Activated naive CD8-positive, alpha-beta T cell treated with anti-CD3 and anti-CD28 coated beads, Interleukin-2, amount 50 U/mL, for 24 hours (primary cell): ENCODE results near the gene COL6A6.

ENCODE experiments used
- ATAC-seq: fragments of 150-1000 bp; cut with Tn5 transposase; one replicate; pipeline ENCODE4 v1.10.0; 2021
- DNase-seq: peaks from one replicate; pipeline ENCODE4 v3.0.0; 2021
- H3K27ac Mint-ChIP-seq: one replicate; pipeline ENCODE4 v1.8.0; 2021; ENCODE audit warnings: mild to moderate bottlenecking, mixed read lengths
- H3K27me3 Mint-ChIP-seq: one replicate; pipeline ENCODE4 v1.8.0; 2021; ENCODE audit warnings: mixed read lengths
- H3K36me3 Mint-ChIP-seq: one replicate; pipeline ENCODE4 v1.8.0; 2021; ENCODE audit warnings: low read depth, mixed read lengths
- H3K4me1 Mint-ChIP-seq: one replicate; pipeline ENCODE4 v1.8.0; 2021; ENCODE audit warnings: mixed read lengths
- H3K4me3 Mint-ChIP-seq: one replicate; pipeline ENCODE4 v1.8.0; 2021; ENCODE audit warnings: mild to moderate bottlenecking, moderate library complexity, mixed read lengths
- H3K9me3 Mint-ChIP-seq: one replicate; pipeline ENCODE4 v1.8.0; 2021; ENCODE audit warnings: mixed read lengths

Gene COL6A6

GRCh38 chr3:130516645-130517512 lies at the start of gene COL6A6:
Gene COL6A6, plus strand, starts transcription at chr3:130517177. Its CDS starts 43,188 bp downstream, at chr3:130560365.
- Mint-ChIP-seq H3K27me3 (peaks cover 41% of the 10 kb centered on the region), H3K36me3 (no peaks in the 10 kb centered on the region), H3K9me3 (no peaks in the 10 kb centered on the region), H3K4me3 (no peak within 1 kb of the TSS), H3K4me1 (no peaks in the 10 kb centered on the region), H3K27ac (no peak within 1 kb of the TSS)
- ATAC-seq = no peak
- DNase-seq = no peak

- Mint-ChIP-seq H3K4me1 (no peaks in the 10 kb centered on the region), H3K27me3 (peaks cover 7% of the 10 kb centered on the region), H3K27ac (no peak overlapping the region), H3K9me3 (no peaks in the 10 kb centered on the region), H3K4me3 (no peak overlapping the region), H3K36me3 (no peaks in the 10 kb centered on the region)
- DNase-seq (no peak), ATAC-seq (no peak)
Measured at GRCh38 chr3:130468311-130468710, 48.7 kb upstream of the COL6A6 start.

DNA sequence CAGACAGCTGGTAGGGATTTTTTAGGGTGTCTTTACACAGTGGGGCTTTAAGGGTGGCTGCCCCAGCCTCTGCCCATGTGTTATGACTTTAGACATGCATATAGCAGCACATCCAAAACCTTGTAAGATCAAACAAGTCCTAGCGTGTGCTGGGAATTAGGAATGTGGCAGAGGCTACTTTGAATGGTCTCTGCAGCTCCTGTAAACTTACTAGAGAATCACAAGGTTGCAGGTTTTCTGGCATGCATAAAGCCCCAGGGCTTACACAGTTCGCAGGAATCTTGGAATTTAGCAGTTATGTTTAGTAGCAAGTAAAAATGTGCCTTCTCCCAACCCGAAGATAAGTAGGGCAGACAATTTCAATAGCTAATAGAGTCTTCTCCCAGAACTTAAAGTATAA lies 46.9 kb upstream of the COL6A6 start:
- no peak for DNase-seq
- Mint-ChIP-seq H3K27ac (no peak overlapping the region), H3K4me3 (no peak overlapping the region), H3K27me3 (peaks cover 4% of the 10 kb centered on the region), H3K9me3 (peaks cover 7% of the 10 kb centered on the region), H3K36me3 (no peaks in the 10 kb centered on the region), H3K4me1 (no peaks in the 10 kb centered on the region)
- ATAC-seq = no peak

GRCh38 chr3:130473416-130473815 lies 43.6 kb upstream of the COL6A6 start:
- H3K4me1 Mint-ChIP-seq = no peaks in the 10 kb centered on the region
- H3K27ac Mint-ChIP-seq = no peak overlapping the region
- DNase-seq (no peak), ATAC-seq (no peak)
- H3K9me3 Mint-ChIP-seq = peaks cover 7% of the 10 kb centered on the region
- H3K4me3 Mint-ChIP-seq = no peak overlapping the region
- peaks cover 2% of the 10 kb centered on the region for H3K27me3 Mint-ChIP-seq
- H3K36me3 Mint-ChIP-seq = no peaks in the 10 kb centered on the region

DNA sequence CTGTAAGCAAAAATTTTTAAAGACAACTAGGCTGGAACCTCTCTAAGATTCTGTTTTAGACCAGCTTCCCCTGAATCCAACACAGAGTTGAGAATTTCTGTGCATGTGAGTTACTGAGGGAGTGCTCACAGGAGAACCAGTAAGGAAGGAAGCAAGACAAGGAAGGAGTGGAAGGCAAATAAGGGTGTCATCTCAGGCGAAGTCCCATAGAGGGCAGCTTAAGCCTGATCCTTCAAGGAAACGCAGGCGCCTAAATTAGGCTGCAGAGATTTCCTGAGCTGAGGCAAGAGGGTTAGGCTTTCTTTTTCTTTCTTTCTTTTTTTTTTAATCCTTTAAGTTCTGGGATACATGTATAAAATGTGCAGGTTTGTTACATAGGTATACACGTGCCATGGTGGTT lies 36.2 kb upstream of the COL6A6 start:
- DNase-seq (no peak), ATAC-seq (no peak)
- Mint-ChIP-seq H3K9me3 (peaks cover 7% of the 10 kb centered on the region), H3K27ac (no peak overlapping the region), H3K4me3 (no peak overlapping the region), H3K4me1 (no peaks in the 10 kb centered on the region), H3K27me3 (no peaks in the 10 kb centered on the region), H3K36me3 (no peaks in the 10 kb centered on the region)

DNA sequence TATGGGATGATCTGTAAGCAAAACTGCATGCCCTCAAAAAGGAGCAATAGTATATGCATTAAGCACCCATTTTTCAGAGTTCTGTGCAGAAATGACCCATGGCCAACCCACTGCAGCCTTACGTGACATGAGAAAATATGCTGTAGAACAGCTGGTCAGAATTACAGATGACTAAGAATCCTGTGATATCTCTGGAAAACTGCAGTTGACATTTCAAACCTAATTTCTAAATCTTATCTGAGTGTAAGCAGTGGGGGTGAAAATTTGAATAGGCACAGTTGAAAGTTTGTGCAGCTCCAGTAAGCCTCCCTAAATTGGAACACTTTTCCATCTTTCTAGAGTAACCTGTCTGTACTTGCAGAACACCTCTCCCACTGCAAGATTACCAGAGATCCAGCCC lies 28.7 kb upstream of the COL6A6 start:
- Mint-ChIP-seq H3K9me3 (no peaks in the 10 kb centered on the region), H3K4me1 (no peaks in the 10 kb centered on the region), H3K27ac (no peak overlapping the region), H3K27me3 (no peaks in the 10 kb centered on the region), H3K4me3 (no peak overlapping the region), H3K36me3 (no peaks in the 10 kb centered on the region)
- DNase-seq (no peak), ATAC-seq (no peak)

DNA sequence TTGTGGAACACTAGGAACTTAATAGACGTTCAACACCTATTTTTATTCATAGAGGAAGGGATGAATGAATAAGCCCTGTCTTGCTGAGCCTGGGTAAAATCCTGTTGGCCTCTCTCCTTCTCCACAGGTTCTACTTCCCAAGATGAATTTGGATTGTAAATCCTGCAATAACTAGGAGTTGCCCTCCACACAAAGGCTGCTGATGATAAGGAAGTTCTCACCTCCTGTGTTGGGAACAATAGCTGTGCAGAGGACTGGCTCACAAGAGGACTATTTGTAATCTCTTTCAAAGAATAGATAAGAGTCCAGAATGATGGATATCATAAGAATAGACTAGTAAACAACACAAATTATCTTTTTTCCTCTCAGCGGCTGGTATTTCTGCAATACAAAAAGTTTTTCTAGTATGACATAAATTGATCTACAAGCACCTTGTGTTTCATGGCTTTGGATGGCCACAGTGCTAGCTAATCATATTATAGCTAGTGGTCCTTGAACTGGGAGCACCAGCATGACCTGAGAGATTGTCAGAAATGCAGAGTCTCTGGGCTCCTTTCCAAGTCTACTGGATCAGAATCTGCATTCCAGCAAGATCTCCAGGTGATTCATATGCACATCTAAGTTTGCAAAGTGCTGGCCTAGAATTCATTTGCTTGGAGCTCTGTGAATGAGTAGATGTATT lies 28.1 kb upstream of the COL6A6 start:
- DNase-seq (no peak), ATAC-seq (no peak)
- Mint-ChIP-seq H3K27me3 (no peaks in the 10 kb centered on the region), H3K4me1 (no peaks in the 10 kb centered on the region), H3K4me3 (no peak overlapping the region), H3K9me3 (no peaks in the 10 kb centered on the region), H3K27ac (no peak overlapping the region), H3K36me3 (no peaks in the 10 kb centered on the region)

DNA sequence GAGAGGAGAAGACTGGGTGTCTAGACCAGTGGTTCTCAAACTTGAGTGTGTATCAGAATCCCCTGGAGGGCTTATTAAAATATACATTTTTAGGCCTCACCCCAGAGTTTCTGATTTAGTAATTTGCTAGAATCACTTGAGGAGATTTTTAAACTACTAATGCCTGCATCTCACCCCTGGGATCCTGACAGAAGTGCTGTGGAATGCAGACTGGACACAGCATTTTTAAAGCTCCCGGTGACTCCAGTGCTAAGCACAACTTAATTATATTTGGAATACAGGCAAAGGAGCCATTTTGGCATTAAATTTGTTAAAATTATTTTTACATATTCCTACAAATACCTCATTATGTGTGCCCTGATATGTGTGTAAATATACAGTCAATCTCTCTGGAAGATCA lies 26.7 kb upstream of the COL6A6 start:
- Mint-ChIP-seq H3K27me3 (no peaks in the 10 kb centered on the region), H3K27ac (no peak overlapping the region), H3K4me3 (no peak overlapping the region), H3K9me3 (no peaks in the 10 kb centered on the region), H3K36me3 (no peaks in the 10 kb centered on the region), H3K4me1 (no peaks in the 10 kb centered on the region)
- DNase-seq (no peak), ATAC-seq (no peak)

GRCh38 chr3:130491431-130491830 lies 25.5 kb upstream of the COL6A6 start:
- no peak for DNase-seq
- no peaks in the 10 kb centered on the region for H3K27me3 Mint-ChIP-seq
- H3K36me3 Mint-ChIP-seq = no peaks in the 10 kb centered on the region
- ATAC-seq = no peak
- no peaks in the 10 kb centered on the region for H3K9me3 Mint-ChIP-seq
- no peak overlapping the region for H3K4me3 Mint-ChIP-seq
- H3K4me1 Mint-ChIP-seq = no peaks in the 10 kb centered on the region
- H3K27ac Mint-ChIP-seq = no peak overlapping the region

GRCh38 chr3:130504701-130505100 lies 12.3 kb upstream of the COL6A6 start:
- no peaks in the 10 kb centered on the region for H3K36me3 Mint-ChIP-seq
- H3K4me3 Mint-ChIP-seq = no peak overlapping the region
- DNase-seq (no peak), ATAC-seq (no peak)
- no peak overlapping the region for H3K27ac Mint-ChIP-seq
- no peaks in the 10 kb centered on the region for H3K4me1 Mint-ChIP-seq
- H3K9me3 Mint-ChIP-seq = no peaks in the 10 kb centered on the region
- H3K27me3 Mint-ChIP-seq = peaks cover 9% of the 10 kb centered on the region

DNA sequence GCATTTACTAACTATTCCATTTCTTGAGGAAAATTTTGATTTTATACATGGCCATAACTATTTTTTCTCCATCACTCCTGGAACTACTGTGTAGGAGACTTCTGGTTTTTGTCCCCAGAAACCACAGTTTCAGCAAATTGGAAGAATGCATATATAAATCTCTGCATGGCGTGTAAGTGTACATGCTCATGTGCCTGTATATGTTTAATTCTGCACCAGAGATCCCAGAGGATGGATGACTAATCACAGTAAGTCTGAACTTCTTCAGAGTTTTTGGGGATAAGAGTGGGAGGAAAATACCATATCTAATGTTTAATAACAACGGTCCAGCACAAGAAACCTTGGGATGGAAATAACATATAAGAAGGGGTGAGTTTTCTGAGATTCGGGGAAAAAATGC lies 10.9 kb upstream of the COL6A6 start:
- no peaks in the 10 kb centered on the region for H3K4me1 Mint-ChIP-seq
- no peaks in the 10 kb centered on the region for H3K36me3 Mint-ChIP-seq
- peaks cover 10% of the 10 kb centered on the region for H3K27me3 Mint-ChIP-seq
- DNase-seq (no peak), ATAC-seq (no peak)
- no peak overlapping the region for H3K27ac Mint-ChIP-seq
- H3K4me3 Mint-ChIP-seq = no peak overlapping the region
- no peaks in the 10 kb centered on the region for H3K9me3 Mint-ChIP-seq

DNA sequence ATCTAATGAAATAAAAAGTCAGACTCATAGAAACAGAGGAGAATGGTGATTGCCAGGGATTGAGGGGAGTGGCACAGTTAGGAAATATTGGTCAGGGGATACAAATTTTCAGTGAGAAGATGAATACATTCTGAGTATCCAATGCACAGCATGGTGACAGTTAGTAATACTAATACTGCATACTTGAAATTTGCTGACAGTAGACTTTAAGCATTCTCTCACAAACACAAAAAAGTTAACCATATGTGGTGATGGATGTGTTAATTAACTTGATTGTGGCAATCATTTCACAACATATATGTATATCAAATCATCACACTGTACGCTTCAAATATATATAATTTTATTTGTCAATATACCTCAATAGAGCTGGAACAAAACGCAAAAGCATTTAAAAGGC lies 9.2 kb upstream of the COL6A6 start:
- ATAC-seq = no peak
- Mint-ChIP-seq H3K27ac (no peak overlapping the region), H3K4me3 (no peak overlapping the region), H3K4me1 (no peaks in the 10 kb centered on the region), H3K27me3 (peaks cover 20% of the 10 kb centered on the region), H3K36me3 (no peaks in the 10 kb centered on the region), H3K9me3 (no peaks in the 10 kb centered on the region)
- no peak for DNase-seq

GRCh38 chr3:130509008-130509407 lies 8.0 kb upstream of the COL6A6 start:
- H3K9me3 Mint-ChIP-seq = no peaks in the 10 kb centered on the region
- no peak overlapping the region for H3K4me3 Mint-ChIP-seq
- DNase-seq (no peak), ATAC-seq (no peak)
- H3K27ac Mint-ChIP-seq = no peak overlapping the region
- H3K4me1 Mint-ChIP-seq = no peaks in the 10 kb centered on the region
- H3K27me3 Mint-ChIP-seq = peaks cover 22% of the 10 kb centered on the region
- H3K36me3 Mint-ChIP-seq = no peaks in the 10 kb centered on the region

- Mint-ChIP-seq H3K4me1 (no peaks in the 10 kb centered on the region), H3K4me3 (no peak overlapping the region), H3K36me3 (no peaks in the 10 kb centered on the region), H3K9me3 (no peaks in the 10 kb centered on the region), H3K27me3 (peaks cover 44% of the 10 kb centered on the region), H3K27ac (no peak overlapping the region)
- ATAC-seq (no peak), DNase-seq (no peak)
Measured at GRCh38 chr3:130514681-130515080, 2.3 kb upstream of the COL6A6 start.

- no peak overlapping the region for H3K27ac Mint-ChIP-seq
- H3K36me3 Mint-ChIP-seq = no peaks in the 10 kb centered on the region
- no peak for DNase-seq
- ATAC-seq = no peak
- H3K4me1 Mint-ChIP-seq = no peaks in the 10 kb centered on the region
- no peaks in the 10 kb centered on the region for H3K9me3 Mint-ChIP-seq
- no peak overlapping the region for H3K4me3 Mint-ChIP-seq
- H3K27me3 Mint-ChIP-seq = peaks cover 50% of the 10 kb centered on the region
Measured at GRCh38 chr3:130515755-130516154, 1.2 kb upstream of the COL6A6 start.
